GM19043 (cell line): ENCODE measurements around the gene PIEZO2.
A peak's percentile ranks its signal among the peaks of the same experiment; 100 is the strongest.

Source experiments
- ATAC-seq: cut with Tn5 transposase; IDR thresholded peaks from one replicate; pipeline ENCODE4 v1.9.1; 2021; ENCODE audit warnings: low read depth; ENCODE audit not compliant: unreplicated experiment

PIEZO2 gene

GRCh38 chr18:10907749-10908148 is 241.6 kb downstream of the PIEZO2 start:
- no peak for ATAC-seq

- ATAC-seq = no peak
Observed at GRCh38 chr18:10901329-10901728, 248.0 kb downstream of the PIEZO2 start.

- no peak for ATAC-seq
Observed at GRCh38 chr18:10900435-10900834, 248.9 kb downstream of the PIEZO2 start.

- ATAC-seq = no peak
Observed at GRCh38 chr18:10899481-10899880, 249.9 kb downstream of the PIEZO2 start.

GRCh38 chr18:10898417-10898974 is 250.9 kb downstream of the PIEZO2 start:
- no peak for ATAC-seq

GRCh38 chr18:10896851-10897250 is 252.5 kb downstream of the PIEZO2 start:
- no peak for ATAC-seq

- no peak for ATAC-seq
Observed at GRCh38 chr18:10895976-10896375, 253.4 kb downstream of the PIEZO2 start.

GRCh38 chr18:10894501-10894900 is 254.9 kb downstream of the PIEZO2 start:
- ATAC-seq = no peak

GRCh38 chr18:10893761-10894160 is 255.6 kb downstream of the PIEZO2 start:
- no peak for ATAC-seq

GRCh38 chr18:10893196-10893595 is 256.2 kb downstream of the PIEZO2 start:
- ATAC-seq = no peak

- ATAC-seq = no peak
Observed at GRCh38 chr18:10892786-10893185, 256.6 kb downstream of the PIEZO2 start.

- ATAC-seq = no peak
Observed at GRCh38 chr18:10890022-10890421, 259.3 kb downstream of the PIEZO2 start.

- ATAC-seq = peak; percentile 78
Observed at GRCh38 chr18:10878703-10879102, 270.7 kb downstream of the PIEZO2 start.

- ATAC-seq = no peak
Observed at GRCh38 chr18:10877987-10878386, 271.4 kb downstream of the PIEZO2 start.

GRCh38 chr18:10875811-10876210 is 273.6 kb downstream of the PIEZO2 start:
- no peak for ATAC-seq

GRCh38 chr18:10872304-10872703 is 277.1 kb downstream of the PIEZO2 start:
- ATAC-seq = no peak

GRCh38 chr18:10864722-10865121 is 284.6 kb downstream of the PIEZO2 start:
- no peak for ATAC-seq

GRCh38 chr18:10863026-10863425 is 286.3 kb downstream of the PIEZO2 start:
- no peak for ATAC-seq

GRCh38 chr18:10860928-10861327 is 288.4 kb downstream of the PIEZO2 start:
- no peak for ATAC-seq

GRCh38 chr18:10860382-10860781 is 289.0 kb downstream of the PIEZO2 start:
- ATAC-seq = no peak

GRCh38 chr18:10858477-10858876 is 290.9 kb downstream of the PIEZO2 start:
- ATAC-seq = no peak

GRCh38 chr18:10856132-10856531 is 293.2 kb downstream of the PIEZO2 start:
- no peak for ATAC-seq
